ENCODE data around the gene MED12.

DNA sequence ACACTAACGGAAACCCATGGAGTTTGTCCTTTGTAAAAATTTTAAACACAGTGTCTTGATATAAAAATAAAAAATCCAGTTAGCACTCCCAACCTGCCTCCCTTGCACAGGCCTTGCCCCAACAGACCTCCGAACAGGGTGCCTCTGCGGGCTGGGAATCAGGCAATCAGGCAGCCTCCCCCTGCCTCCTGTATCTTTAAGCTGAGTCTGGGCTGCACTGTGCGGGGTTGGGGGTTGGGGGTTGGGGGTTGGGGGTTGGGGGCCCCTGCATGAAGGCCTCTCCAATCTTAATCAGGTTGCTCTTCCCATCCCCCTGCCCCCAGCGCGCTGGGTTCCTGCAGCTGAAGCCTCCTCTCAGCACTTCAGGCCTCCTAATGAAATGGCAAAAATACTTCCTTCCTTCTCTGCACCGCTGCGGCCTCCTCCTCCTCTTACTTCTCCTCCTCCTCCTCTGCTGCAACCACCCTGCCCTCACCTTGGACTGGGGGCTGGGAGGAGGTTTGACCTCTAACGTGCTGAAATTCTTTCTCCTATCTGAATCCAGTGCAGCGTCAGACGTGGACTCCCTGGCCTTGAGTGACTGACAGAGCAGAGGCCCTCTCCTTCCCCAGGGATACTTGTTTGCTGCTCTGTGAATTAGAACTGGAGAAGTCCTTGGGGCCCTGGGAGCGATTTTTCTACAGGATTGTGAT is 52.9 kb downstream of the MED12 start:
- TF ChIP-seq GATA2 (IDR thresholded peaks at IDR 0.05; ENCODE audit: low read depth, low read length) = no peak
- no peak for TF ChIP-seq GATA3 (IDR thresholded peaks at IDR 0.05; ENCODE audit: low read depth, low read length)
